ENCODE measurements around the gene RPS2. TPM values are rescaled to one million over a fixed set of nuclear protein-coding genes. Genes with fewer than 3 reads are reported as not detected.

RPS2 gene
- total and polyA plus RNA-seq, 2 of the 8 experiments (the other 6 are each of a cell fraction or from before 2014, with no cell fraction given) = 4,042 to 16,783 TPM

DNA sequence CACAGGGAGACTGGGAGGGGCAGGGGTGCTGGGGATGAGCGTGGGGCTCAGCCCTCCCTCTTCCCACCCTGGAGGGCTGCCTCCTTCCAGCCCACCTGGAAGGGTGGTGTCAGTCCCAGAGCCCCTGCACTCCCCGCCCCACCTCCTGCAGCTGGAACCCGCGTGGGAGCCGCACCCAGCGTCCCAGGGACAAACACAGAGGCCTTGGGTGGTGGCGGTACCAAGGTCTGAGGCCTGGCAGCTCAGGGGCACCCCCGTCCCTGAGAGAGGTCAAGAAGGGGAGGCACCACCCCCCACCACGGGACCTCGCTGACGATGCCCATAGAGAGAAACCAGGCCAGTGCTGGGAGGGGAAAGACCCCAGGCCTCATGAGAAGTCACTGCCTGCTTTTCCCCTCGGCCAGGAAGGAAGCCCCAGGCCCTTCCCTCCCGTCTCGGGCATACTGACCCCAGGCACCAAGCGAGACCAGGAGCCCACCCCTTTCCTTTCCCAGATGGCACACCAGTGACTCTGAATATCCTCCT is 50.5 kb downstream of the RPS2 start:
- Histone ChIP-seq H3K27me3 (replicated peaks in 1 of 4; ENCODE audit: control insufficient read depth in 3 of 4, extremely low read depth in 1 of 4, insufficient read depth in 3 of 4, low read length in 3 of 4) (peaks cover 23 to 47% (median 41%) of the 10 kb centered on the region in 4 experiments), H3K36me3 (ENCODE audit: control insufficient read depth in 2 of 4, insufficient read depth in 4 of 4, low read length in 3 of 4) (peaks cover 0 to 7% (median 0%) of the 10 kb centered on the region in 4 experiments; a peak in 1 of 8 replicates), H3K9ac (replicated peaks in 1 of 4; ENCODE audit: extremely low read depth in 1 of 4, low read depth in 3 of 4, low read length in 3 of 4) (no peak overlapping the region), H3K4me2 (ENCODE audit: insufficient read depth in 1 of 2, low read depth in 2 of 2, low read length in 2 of 2) (peak overlapping the region in 1 of 2 experiments; percentile 1; a peak in 1 of 4 replicates), H4K91ac (replicated peaks; ENCODE audit: insufficient read length, low read length) (no peak overlapping the region), H3K4me1 (replicated peaks in 1 of 4; ENCODE audit: control insufficient read depth in 3 of 4, insufficient read depth in 4 of 4, low read length in 3 of 4) (peaks cover 0 to 31% (median 20%) of the 10 kb centered on the region in 4 experiments; a peak in 6 of 7 replicates), H3K79me1 (ENCODE audit: low read depth, low read length) (no peaks in the 10 kb centered on the region), H3K23ac (ENCODE audit: insufficient read length) (no peak overlapping the region), H3K9me3 (ENCODE audit: insufficient read depth in 2 of 2, low read depth in 1 of 2, low read length in 1 of 2) (no peaks in the 10 kb centered on the region), H3K23me2 (ENCODE audit: low read depth, low read length) (peaks cover 7% of the 10 kb centered on the region; the same call in 1 of the 2 replicates), H4K20me1 (replicated peaks in 1 of 2; ENCODE audit: control insufficient read depth in 1 of 2, insufficient read depth in 2 of 2, low read length in 2 of 2) (peaks cover under 1 to 9% of the 10 kb centered on the region in 2 experiments), H3K56ac (replicated peaks; ENCODE audit: insufficient read length, low read depth, low read length) (no peak overlapping the region), H3K79me2 (ENCODE audit: control insufficient read depth in 1 of 2, insufficient read depth in 2 of 2, low read length in 2 of 2) (no peaks in the 10 kb centered on the region), H2AFZ (ENCODE audit: low read length) (no peak overlapping the region), H2AK5ac (ENCODE audit: low read depth, low read length) (no peak overlapping the region), H4K5ac (ENCODE audit: insufficient read length, low read depth, low read length) (no peak overlapping the region), H3K18ac (ENCODE audit: extremely low read depth, low read length) (peak overlapping the region; percentile 78; the same call in 1 of the 2 replicates), H3K4ac (replicated peaks; ENCODE audit: insufficient read length, low read depth, low read length) (peak overlapping the region; percentile 59), H3K27ac (ENCODE audit: low read depth, low read length) (no peak overlapping the region), H3K14ac (ENCODE audit: insufficient read length) (no peak overlapping the region), H2BK15ac (ENCODE audit: low read length) (0 out of 2 replicates have a peak overlapping the region, but pooled peaks have one; percentile 61), H2BK120ac (replicated peaks; ENCODE audit: low read depth, low read length) (no peak overlapping the region), H3K4me3 (ENCODE audit: extremely low read depth in 1 of 4, insufficient read depth in 2 of 4, low read depth in 3 of 4, low read length in 4 of 4) (no peak overlapping the region), H2BK5ac (ENCODE audit: low read depth, low read length) (peak overlapping the region; percentile 66; the same call in 1 of the 2 replicates), H4K8ac (ENCODE audit: extremely low read depth, insufficient read depth, low read length) (peak overlapping the region; percentile 28; the same call in 1 of the 2 replicates), H2BK20ac (ENCODE audit: low read length) (no peak overlapping the region), H2BK12ac (ENCODE audit: low read depth, low read length) (peak overlapping the region; percentile 84; the same call in 1 of the 2 replicates)
- 73% methylated on average over 14 of the region's 15 CpGs; no CpG with 5 or more reads in 1 of the 2 experiments for WGBS, 2 experiments (ENCODE audit: extremely low coverage in 1 of 2, insufficient coverage in 1 of 2, insufficient read length in 1 of 2, insufficient replicate concordance in 2 of 2, low coverage in 1 of 2, low lambda C conversion rate in 2 of 2, missing lambda C conversion rate in 1 of 2)
- no peak for DNase-seq (ENCODE audit: low read depth in 1 of 2, low spot score in 2 of 2)
- ChIA-PET CTCF (ENCODE audit: partially characterized antibody) (interaction anchor here (0.6 to 4.0 kb wide), 7 partner anchors 10 to 498 kb away, joined by 3 to 19 read pairs (median 7); no protein-coding TSS in a partner anchor), POLR2A (ENCODE audit: partially characterized antibody) (interaction anchor here (0.9 to 1.9 kb wide), 6 partner anchors 9 to 141 kb away, joined by 3 to 7 read pairs (median 4); partner anchors contain the start of genes EME2, FAHD1, HAGH and MRPS34)
- FAIRE-seq = no peak
- no peak for TF ChIP-seq SIX5 (IDR thresholded peaks at IDR 0.05; ENCODE audit: low read depth, low read length)

Data from H1 (cell line).